Esophagus muscularis mucosa (tissue), 3 donors: ENCODE measurements around the gene LIM2.

Experiments used
- POLR2A ChIP-seq: fragments of 450-650 bp; IDR thresholded peaks from one replicate; pipeline ENCODE4 v1.6.1; 2017; ENCODE audit warnings: antibody characterized with exemption, moderate library complexity, mild to moderate bottlenecking, low read depth
- TF ChIP-seq, protein P1 (sequence below), 3 experiments: fragments of 200-600 bp in 2 of 3; fragments of 450-650 bp in 1 of 3; sonication (generic) in 2 of 3; IDR thresholded peaks; one replicate each; pipeline ENCODE4 v1.5.1; 2017 to 2019; ENCODE audit warnings: antibody characterized with exemption in 3 of 3, mild to moderate bottlenecking in 2 of 3, moderate library complexity in 1 of 3

DNA sequence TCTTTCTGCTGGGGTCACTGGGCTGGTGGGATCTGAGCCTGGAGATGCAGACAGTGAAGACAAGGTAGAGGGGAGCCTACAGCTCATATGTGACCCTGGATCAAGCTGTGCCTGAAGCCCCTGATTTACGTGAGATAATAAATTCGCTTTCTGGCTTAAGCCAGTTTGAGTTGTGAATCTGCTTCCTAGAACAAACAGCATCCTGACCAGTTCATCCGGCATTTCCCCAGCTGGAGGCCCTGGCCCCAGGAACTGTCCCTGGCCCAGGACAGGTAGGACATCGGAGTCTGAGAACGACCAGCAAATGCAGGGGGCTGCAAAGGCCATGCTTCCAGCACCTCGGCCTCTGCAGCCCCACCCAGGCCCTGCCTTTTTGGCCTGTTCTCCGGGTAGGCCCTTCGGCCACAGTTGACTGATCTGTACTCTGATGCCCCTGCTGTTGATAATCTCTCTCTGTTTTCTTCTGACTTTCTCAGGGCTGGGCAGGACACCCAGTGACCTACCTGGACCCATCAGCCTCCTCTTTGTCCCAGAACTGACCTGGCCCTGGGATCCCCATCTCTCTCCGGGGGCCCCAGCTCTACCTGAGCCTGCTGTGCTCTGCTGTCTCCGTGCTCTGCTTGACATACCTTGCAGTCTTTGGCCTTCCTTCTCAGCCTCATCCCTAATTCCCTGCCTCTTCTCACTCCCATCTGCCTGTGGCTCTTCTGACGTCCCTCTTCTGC, 36.3 kb downstream of the LIM2 start:
- TF ChIP-seq, protein P1, sequence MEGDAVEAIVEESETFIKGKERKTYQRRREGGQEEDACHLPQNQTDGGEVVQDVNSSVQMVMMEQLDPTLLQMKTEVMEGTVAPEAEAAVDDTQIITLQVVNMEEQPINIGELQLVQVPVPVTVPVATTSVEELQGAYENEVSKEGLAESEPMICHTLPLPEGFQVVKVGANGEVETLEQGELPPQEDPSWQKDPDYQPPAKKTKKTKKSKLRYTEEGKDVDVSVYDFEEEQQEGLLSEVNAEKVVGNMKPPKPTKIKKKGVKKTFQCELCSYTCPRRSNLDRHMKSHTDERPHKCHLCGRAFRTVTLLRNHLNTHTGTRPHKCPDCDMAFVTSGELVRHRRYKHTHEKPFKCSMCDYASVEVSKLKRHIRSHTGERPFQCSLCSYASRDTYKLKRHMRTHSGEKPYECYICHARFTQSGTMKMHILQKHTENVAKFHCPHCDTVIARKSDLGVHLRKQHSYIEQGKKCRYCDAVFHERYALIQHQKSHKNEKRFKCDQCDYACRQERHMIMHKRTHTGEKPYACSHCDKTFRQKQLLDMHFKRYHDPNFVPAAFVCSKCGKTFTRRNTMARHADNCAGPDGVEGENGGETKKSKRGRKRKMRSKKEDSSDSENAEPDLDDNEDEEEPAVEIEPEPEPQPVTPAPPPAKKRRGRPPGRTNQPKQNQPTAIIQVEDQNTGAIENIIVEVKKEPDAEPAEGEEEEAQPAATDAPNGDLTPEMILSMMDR (IDR thresholded peaks at IDR 0.05): no peak
- TF ChIP-seq POLR2A: no peak
